Choroid plexus epithelial cell (primary cell): ENCODE data around the gene TBC1D21.

ENCODE experiments used
- DNase-seq: peaks from one replicate; pipeline ENCODE4 v3.0.0-alpha.2; 2010; ENCODE audit warnings: low read depth
- H3K4me3 ChIP-seq: 2 replicates; pipeline ENCODE4 v1.5.1; 2011; ENCODE audit warnings: low read depth, mild to moderate bottlenecking, control low read depth, low read length, moderate library complexity
- CTCF ChIP-seq: conservative IDR thresholded peaks from 2 replicates; pipeline ENCODE4 v1.5.1; 2011; ENCODE audit warnings: low read depth, mild to moderate bottlenecking, control low read depth, inconsistent platforms, low read length, moderate library complexity

TBC1D21 gene

DNA sequence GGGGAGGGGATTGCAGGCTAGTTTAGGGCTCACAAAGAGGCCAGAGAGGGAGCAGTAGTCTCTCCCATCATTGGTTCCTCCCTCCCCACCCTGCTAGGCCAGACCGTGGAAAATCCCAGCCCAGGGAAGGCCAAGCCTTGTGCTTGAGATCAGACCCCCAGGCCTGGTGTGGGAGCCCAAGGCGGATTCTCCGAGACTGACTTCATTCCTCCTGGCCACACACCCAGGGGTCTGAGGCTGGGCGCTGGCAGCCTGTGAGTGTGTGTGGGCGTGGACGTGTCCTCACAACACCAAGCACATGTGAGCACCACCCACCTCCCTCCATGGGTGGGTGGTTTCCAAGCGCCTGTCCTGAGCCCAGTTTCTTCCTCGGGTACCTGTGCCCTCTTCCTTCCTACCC is 57.0 kb downstream of the TBC1D21 start:
- peak; percentile 91 for DNase-seq
- no peak for TF ChIP-seq CTCF
- H3K4me3 ChIP-seq, result peak overlapping the region; percentile 36

- DNase-seq, result peak; percentile 70
- H3K4me3 ChIP-seq, result peak overlapping the region; percentile 4
- no peak for TF ChIP-seq CTCF
These were observed 57.5 kb downstream of the TBC1D21 start for GRCh38 chr15:73930790-73931281.

DNA sequence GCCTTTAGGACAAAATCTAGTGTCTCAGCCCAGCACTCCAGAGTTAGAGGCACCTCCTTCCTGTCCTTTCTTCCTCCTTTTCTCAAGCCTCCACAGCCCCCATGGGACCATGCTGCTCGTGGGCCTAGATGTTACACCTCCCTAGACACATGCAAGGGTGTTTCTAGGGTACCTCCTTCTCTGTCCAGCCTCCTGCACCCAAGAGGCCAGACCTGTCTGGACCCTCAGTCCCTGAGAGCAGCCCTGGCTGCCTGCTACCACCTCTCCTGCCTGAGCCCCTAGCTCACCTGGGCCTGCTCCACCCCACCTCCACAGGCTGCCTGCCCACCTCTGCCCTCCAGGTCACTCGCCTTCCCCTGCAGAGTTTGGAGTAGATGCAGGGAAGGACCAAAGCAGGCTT is 58.1 kb downstream of the TBC1D21 start:
- no peak overlapping the region for H3K4me3 ChIP-seq
- no peak for TF ChIP-seq CTCF
- no peak for DNase-seq

DNA sequence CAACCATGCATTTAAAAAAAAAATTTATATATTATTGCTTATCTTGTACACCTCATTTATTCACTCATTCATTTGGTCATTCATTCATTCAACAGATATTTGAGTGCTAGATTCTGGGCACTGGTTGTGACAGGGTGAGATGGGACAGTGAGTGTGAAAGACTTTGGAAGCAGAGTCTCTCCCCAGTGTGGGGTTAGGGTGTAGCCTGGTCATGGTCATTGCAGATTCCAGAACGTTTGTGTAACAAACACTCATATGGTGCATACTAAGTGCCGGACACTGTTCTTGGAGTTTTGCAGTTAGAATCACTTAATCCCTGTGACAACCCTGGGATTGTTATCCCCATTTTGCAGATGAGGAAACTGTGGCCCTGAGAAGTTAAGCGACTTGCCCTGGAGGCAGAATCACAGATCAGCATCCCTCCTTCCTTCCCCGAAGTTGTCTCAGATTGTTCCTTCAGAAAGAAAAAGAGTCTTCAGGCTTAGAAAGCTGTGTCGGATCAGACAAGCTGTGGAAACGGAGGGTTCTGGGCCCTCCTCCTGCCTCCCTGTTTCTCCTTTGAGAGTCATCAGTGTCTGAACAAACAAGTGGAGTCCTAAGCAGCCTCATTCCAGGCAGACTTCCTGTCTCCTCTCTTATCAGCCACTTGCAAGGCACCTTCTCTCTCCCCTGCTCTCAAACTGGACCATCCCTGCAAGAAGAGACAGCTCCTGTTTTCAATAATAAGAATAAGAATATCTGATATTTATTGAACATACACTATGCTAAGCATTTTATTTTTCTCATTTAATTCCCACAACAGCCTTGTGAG is 59.2 kb downstream of the TBC1D21 start:
- peak; percentile 51 for DNase-seq
- TF ChIP-seq CTCF, result no peak
- no peak overlapping the region for H3K4me3 ChIP-seq

- DNase-seq, result no peak
- H3K4me3 ChIP-seq, result no peak overlapping the region
- no peak for TF ChIP-seq CTCF
These were observed 60.9 kb downstream of the TBC1D21 start for GRCh38 chr15:73934281-73934680.

- no peak overlapping the region for H3K4me3 ChIP-seq
- TF ChIP-seq CTCF, result no peak
- peak; percentile 55 for DNase-seq
These were observed 62.2 kb downstream of the TBC1D21 start for GRCh38 chr15:73935547-73935946.

GRCh38 chr15:73936181-73936580 is 62.8 kb downstream of the TBC1D21 start:
- peak; percentile 68 for TF ChIP-seq CTCF
- peak; percentile 84 for DNase-seq
- H3K4me3 ChIP-seq, result no peak overlapping the region
